T1000 (cell line): ENCODE data around the gene NFATC1.
"Not testable (repeated sequence)": the region's sequence is repeated elsewhere in the genome, so short reads cannot be mapped to it uniquely, and the experiment has no call there.

Source experiments
- DNase-seq: peaks from one replicate; lab custom pipeline; 2025; ENCODE audit warnings: mixed read lengths; lab: John Stamatoyannopoulos, UW

NFATC1 gene

GRCh38 chr18:79477711-79478483 lies 82.2 kb downstream of the NFATC1 start:
- no peak for DNase-seq

- DNase-seq = no peak
Observed at GRCh38 chr18:79478484-79479115, 82.9 kb downstream of the NFATC1 start.

GRCh38 chr18:79479116-79479760 lies 83.5 kb downstream of the NFATC1 start:
- no peak for DNase-seq

- DNase-seq = no peak
Observed at GRCh38 chr18:79479761-79480161, 84.0 kb downstream of the NFATC1 start.

- DNase-seq = no peak
Observed at GRCh38 chr18:79480171-79481045, 84.7 kb downstream of the NFATC1 start.

GRCh38 chr18:79481046-79481790 lies 85.5 kb downstream of the NFATC1 start:
- DNase-seq = no peak

- not testable (repeated sequence) for DNase-seq
Observed at GRCh38 chr18:79483393-79483792, 87.7 kb downstream of the NFATC1 start.

GRCh38 chr18:79483971-79484491 lies 88.3 kb downstream of the NFATC1 start:
- DNase-seq = no peak

- DNase-seq = peak; percentile 21
Observed at GRCh38 chr18:79484661-79485621, 89.2 kb downstream of the NFATC1 start.

- peak; percentile 14 for DNase-seq
Observed at GRCh38 chr18:79485788-79486355, 90.1 kb downstream of the NFATC1 start.

GRCh38 chr18:79486356-79487182 lies 90.8 kb downstream of the NFATC1 start:
- no peak for DNase-seq

GRCh38 chr18:79487183-79487800 lies 91.6 kb downstream of the NFATC1 start:
- no peak for DNase-seq

GRCh38 chr18:79487801-79488201 lies 92.1 kb downstream of the NFATC1 start:
- no peak for DNase-seq

- no peak for DNase-seq
Observed at GRCh38 chr18:79488311-79489050, 92.8 kb downstream of the NFATC1 start.

- no peak for DNase-seq
Observed at GRCh38 chr18:79489051-79489898, 93.5 kb downstream of the NFATC1 start.

- DNase-seq = no peak
Observed at GRCh38 chr18:79489899-79490625, 94.3 kb downstream of the NFATC1 start.
